ENCODE results near the gene ADAM17.

ADAM17 gene

DNA sequence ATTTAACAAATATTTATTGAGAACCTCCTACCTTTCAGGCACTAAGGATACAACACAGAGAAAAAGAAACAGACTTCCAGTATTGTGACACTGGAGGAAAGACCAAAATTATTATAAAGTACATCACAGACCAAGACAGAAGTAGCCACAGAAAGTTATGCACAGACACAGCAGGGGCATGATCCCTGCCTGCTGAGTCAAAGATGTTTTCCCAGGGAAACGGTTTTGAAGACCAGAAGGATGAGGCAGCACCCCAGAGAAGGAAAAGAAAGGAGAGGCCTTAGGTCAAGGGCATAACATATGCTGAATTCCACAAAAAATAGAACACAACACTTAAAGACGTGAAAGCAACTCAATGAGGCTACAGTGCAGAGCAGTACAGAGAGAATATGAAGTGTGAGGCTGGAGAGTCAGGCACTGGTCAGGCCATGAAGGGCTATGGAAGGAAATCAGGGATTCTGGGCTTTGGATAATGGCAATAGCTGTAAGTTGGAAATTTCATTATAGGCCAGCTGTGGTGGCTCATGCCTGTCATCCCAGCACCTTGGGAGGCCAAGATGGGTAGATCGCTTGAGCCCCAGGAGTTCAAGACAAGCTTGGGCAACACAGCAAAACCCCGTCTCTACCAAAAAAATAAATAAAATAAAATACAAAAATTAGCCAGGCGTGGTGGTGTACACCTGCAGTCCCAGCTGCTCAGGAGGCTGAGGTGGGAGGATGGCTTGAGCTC lies 8.2 kb downstream of the ADAM17 start:
- Histone ChIP-seq H3K27me3 (ENCODE audit: low read depth, low read length) (no peaks in the 10 kb centered on the region), H3K9me3 (ENCODE audit: insufficient read depth, low read length) (no peaks in the 10 kb centered on the region), H3K4me1 (ENCODE audit: low read length) (peaks cover 79% of the 10 kb centered on the region), H3K27ac (ENCODE audit: low read length) (no peak overlapping the region), H3K79me2 (ENCODE audit: low read length) (peaks cover 76% of the 10 kb centered on the region), H3K36me3 (replicated peaks; ENCODE audit: low read depth, low read length) (no peaks in the 10 kb centered on the region), H3K4me2 (ENCODE audit: low read length) (no peak overlapping the region), H4K20me1 (ENCODE audit: insufficient read depth, low read length) (peaks cover 17% of the 10 kb centered on the region), H3K9ac (ENCODE audit: low read length) (no peak overlapping the region), H2AFZ (ENCODE audit: low read depth, low read length) (no peak overlapping the region), H3K4me3 (ENCODE audit: low read length) (peak overlapping the region; percentile 62; the same call in 1 of the 2 replicates)
- TF ChIP-seq, protein P1, sequence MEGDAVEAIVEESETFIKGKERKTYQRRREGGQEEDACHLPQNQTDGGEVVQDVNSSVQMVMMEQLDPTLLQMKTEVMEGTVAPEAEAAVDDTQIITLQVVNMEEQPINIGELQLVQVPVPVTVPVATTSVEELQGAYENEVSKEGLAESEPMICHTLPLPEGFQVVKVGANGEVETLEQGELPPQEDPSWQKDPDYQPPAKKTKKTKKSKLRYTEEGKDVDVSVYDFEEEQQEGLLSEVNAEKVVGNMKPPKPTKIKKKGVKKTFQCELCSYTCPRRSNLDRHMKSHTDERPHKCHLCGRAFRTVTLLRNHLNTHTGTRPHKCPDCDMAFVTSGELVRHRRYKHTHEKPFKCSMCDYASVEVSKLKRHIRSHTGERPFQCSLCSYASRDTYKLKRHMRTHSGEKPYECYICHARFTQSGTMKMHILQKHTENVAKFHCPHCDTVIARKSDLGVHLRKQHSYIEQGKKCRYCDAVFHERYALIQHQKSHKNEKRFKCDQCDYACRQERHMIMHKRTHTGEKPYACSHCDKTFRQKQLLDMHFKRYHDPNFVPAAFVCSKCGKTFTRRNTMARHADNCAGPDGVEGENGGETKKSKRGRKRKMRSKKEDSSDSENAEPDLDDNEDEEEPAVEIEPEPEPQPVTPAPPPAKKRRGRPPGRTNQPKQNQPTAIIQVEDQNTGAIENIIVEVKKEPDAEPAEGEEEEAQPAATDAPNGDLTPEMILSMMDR (IDR thresholded peaks at IDR 0.05; ENCODE audit: low read depth, low read length), result no peak

- no peaks in the 10 kb centered on the region for H3K36me3 ChIP-seq (replicated peaks; ENCODE audit: low read depth, low read length)
- peaks cover 61% of the 10 kb centered on the region for H3K4me1 ChIP-seq (ENCODE audit: low read length)
- no peak overlapping the region for H3K4me2 ChIP-seq (ENCODE audit: low read length)
- no peak overlapping the region for H3K27ac ChIP-seq (ENCODE audit: low read length)
- H3K4me3 ChIP-seq (ENCODE audit: low read length), result no peak overlapping the region
- peaks cover 10% of the 10 kb centered on the region; the same call in 1 of the 2 replicates for H4K20me1 ChIP-seq (ENCODE audit: insufficient read depth, low read length)
- no peak overlapping the region for H3K9ac ChIP-seq (ENCODE audit: low read length)
- no peaks in the 10 kb centered on the region for H3K27me3 ChIP-seq (ENCODE audit: low read depth, low read length)
- peaks cover 64% of the 10 kb centered on the region for H3K79me2 ChIP-seq (ENCODE audit: low read length)
- no peak overlapping the region for H2AFZ ChIP-seq (ENCODE audit: low read depth, low read length)
- TF ChIP-seq, protein P1 (IDR thresholded peaks at IDR 0.05; ENCODE audit: low read depth, low read length), result no peak
- no peak for TF ChIP-seq EZH2phosphoT487 (IDR thresholded peaks at IDR 0.05; ENCODE audit: low read depth)
- no peaks in the 10 kb centered on the region for H3K9me3 ChIP-seq (ENCODE audit: insufficient read depth, low read length)
Observed at GRCh38 chr2:9545502-9545901, 10.1 kb downstream of the ADAM17 start.

- Histone ChIP-seq H3K36me3 (replicated peaks; ENCODE audit: low read depth, low read length) (peaks cover 6% of the 10 kb centered on the region), H3K4me1 (ENCODE audit: low read length) (peaks cover 57% of the 10 kb centered on the region), H4K20me1 (ENCODE audit: insufficient read depth, low read length) (peaks cover 10% of the 10 kb centered on the region; the same call in 1 of the 2 replicates), H3K27ac (ENCODE audit: low read length) (peak overlapping the region; percentile 15; the same call in 1 of the 2 replicates), H3K4me3 (ENCODE audit: low read length) (peak overlapping the region; percentile 3; the same call in 1 of the 2 replicates), H3K4me2 (ENCODE audit: low read length) (peak overlapping the region; percentile 51), H2AFZ (ENCODE audit: low read depth, low read length) (no peak overlapping the region), H3K9ac (ENCODE audit: low read length) (peak overlapping the region; percentile 5; the same call in 1 of the 2 replicates), H3K9me3 (ENCODE audit: insufficient read depth, low read length) (no peaks in the 10 kb centered on the region), H3K27me3 (ENCODE audit: low read depth, low read length) (no peaks in the 10 kb centered on the region), H3K79me2 (ENCODE audit: low read length) (peaks cover 45% of the 10 kb centered on the region)
- no peak for TF ChIP-seq EZH2phosphoT487 (IDR thresholded peaks at IDR 0.05; ENCODE audit: low read depth)
- TF ChIP-seq, protein P1 (IDR thresholded peaks at IDR 0.05; ENCODE audit: low read depth, low read length), result no peak
Observed at GRCh38 chr2:9543557-9543956, 12.1 kb downstream of the ADAM17 start.

- H3K4me3 ChIP-seq (ENCODE audit: low read length), result peak overlapping the region; percentile 12; the same call in 1 of the 2 replicates
- peak overlapping the region; percentile 30 for H3K4me2 ChIP-seq (ENCODE audit: low read length)
- H3K79me2 ChIP-seq (ENCODE audit: low read length), result peaks cover 10% of the 10 kb centered on the region
- no peak overlapping the region for H3K9ac ChIP-seq (ENCODE audit: low read length)
- no peaks in the 10 kb centered on the region for H3K9me3 ChIP-seq (ENCODE audit: insufficient read depth, low read length)
- peaks cover 5% of the 10 kb centered on the region; the same call in 1 of the 2 replicates for H4K20me1 ChIP-seq (ENCODE audit: insufficient read depth, low read length)
- peak overlapping the region; percentile 10; the same call in 1 of the 2 replicates for H3K27ac ChIP-seq (ENCODE audit: low read length)
- TF ChIP-seq EZH2phosphoT487 (IDR thresholded peaks at IDR 0.05; ENCODE audit: low read depth), result no peak
- TF ChIP-seq, protein P1 (IDR thresholded peaks at IDR 0.05; ENCODE audit: low read depth, low read length), result no peak
- H3K27me3 ChIP-seq (ENCODE audit: low read depth, low read length), result no peaks in the 10 kb centered on the region
- no peak overlapping the region for H2AFZ ChIP-seq (ENCODE audit: low read depth, low read length)
- peaks cover 7% of the 10 kb centered on the region for H3K36me3 ChIP-seq (replicated peaks; ENCODE audit: low read depth, low read length)
- H3K4me1 ChIP-seq (ENCODE audit: low read length), result peaks cover 49% of the 10 kb centered on the region
Observed at GRCh38 chr2:9539531-9539930, 16.1 kb downstream of the ADAM17 start.

Measured in OCI-LY3 (cell line).